RWPE2 (cell line): ENCODE data around the gene OSBPL10.

Experiments used
- ATAC-seq: fragments of 200-7000 bp; cut with Tn5 transposase; 3 replicates; pipeline ENCODE4 v1.9.1; 2021; ENCODE audit warnings: low read depth
- DNase-seq: peaks from one replicate; pipeline ENCODE4 v3.0.0-alpha.2; 2020; ENCODE audit warnings: low spot score
- H3K27ac ChIP-seq: fragments of 450-650 bp; 2 replicates; pipeline ENCODE4 v1.5.1; 2017; ENCODE audit warnings: mild to moderate bottlenecking; ENCODE audit not compliant: poor library complexity, severe bottlenecking
- H3K27me3 ChIP-seq: fragments of 250-450 bp; sonication (Bioruptor Pico); 2 replicates; pipeline ENCODE4 v1.5.1; 2021; ENCODE audit warnings: mild to moderate bottlenecking, moderate library complexity; ENCODE audit not compliant: insufficient read depth, poor library complexity, severe bottlenecking
- H3K36me3 ChIP-seq: fragments of 250-450 bp; sonication (Bioruptor Pico); 2 replicates; pipeline ENCODE4 v1.5.1; 2020; ENCODE audit warnings: low read depth, mild to moderate bottlenecking, moderate library complexity
- H3K4me1 ChIP-seq: fragments of 250-450 bp; sonication (Bioruptor Pico); 2 replicates; pipeline ENCODE4 v1.5.1; 2021; ENCODE audit warnings: mild to moderate bottlenecking, moderate library complexity; ENCODE audit not compliant: insufficient read depth, poor library complexity, severe bottlenecking
- H3K4me3 ChIP-seq: fragments of 250-450 bp; sonication (Bioruptor Pico); 2 replicates; pipeline ENCODE4 v1.5.1; 2021; ENCODE audit warnings: mild to moderate bottlenecking, moderate library complexity; ENCODE audit not compliant: severe bottlenecking
- H3K9me3 ChIP-seq: fragments of 250-450 bp; sonication (Bioruptor Pico); 2 replicates; pipeline ENCODE4 v1.5.1; 2021; ENCODE audit warnings: mild to moderate bottlenecking, moderate library complexity; ENCODE audit not compliant: severe bottlenecking
- CTCF ChIP-seq: fragments of 450-650 bp; IDR thresholded peaks from one replicate; pipeline ENCODE4 v1.5.1; 2017; ENCODE audit warnings: mild to moderate bottlenecking, moderate library complexity; ENCODE audit not compliant: poor library complexity, severe bottlenecking

Gene OSBPL10

GRCh38 chr3:31725568-31725967 is 255.5 kb downstream of the OSBPL10 start:
- H3K9me3 ChIP-seq, result no peaks in the 10 kb centered on the region
- H3K27me3 ChIP-seq, result no peaks in the 10 kb centered on the region
- peaks cover 5% of the 10 kb centered on the region for H3K4me1 ChIP-seq
- ATAC-seq (no peak), DNase-seq (no peak)
- no peak for TF ChIP-seq CTCF
- H3K4me3 ChIP-seq, result no peak overlapping the region
- H3K27ac ChIP-seq, result no peak overlapping the region
- H3K36me3 ChIP-seq, result peaks cover 8% of the 10 kb centered on the region

GRCh38 chr3:31724651-31725050 is 256.4 kb downstream of the OSBPL10 start:
- ATAC-seq, result peak; percentile 34; the same call in 2 of the 3 replicates
- Histone ChIP-seq H3K4me3 (no peak overlapping the region), H3K27ac (no peak overlapping the region), H3K36me3 (peaks cover 8% of the 10 kb centered on the region; the same call in 1 of the 2 replicates), H3K9me3 (no peaks in the 10 kb centered on the region), H3K27me3 (no peaks in the 10 kb centered on the region), H3K4me1 (peaks cover 5% of the 10 kb centered on the region)
- DNase-seq, result no peak
- peak; percentile 21 for TF ChIP-seq CTCF

GRCh38 chr3:31724116-31724515 is 256.9 kb downstream of the OSBPL10 start:
- peaks cover 8% of the 10 kb centered on the region; the same call in 1 of the 2 replicates for H3K36me3 ChIP-seq
- H3K27ac ChIP-seq, result no peak overlapping the region
- no peak overlapping the region for H3K4me3 ChIP-seq
- no peaks in the 10 kb centered on the region for H3K9me3 ChIP-seq
- H3K4me1 ChIP-seq, result peaks cover 5% of the 10 kb centered on the region
- no peak for TF ChIP-seq CTCF
- DNase-seq, result no peak
- H3K27me3 ChIP-seq, result no peaks in the 10 kb centered on the region
- no peak for ATAC-seq

GRCh38 chr3:31723701-31724100 is 257.4 kb downstream of the OSBPL10 start:
- Histone ChIP-seq H3K27me3 (no peaks in the 10 kb centered on the region), H3K4me1 (peaks cover 5% of the 10 kb centered on the region), H3K27ac (no peak overlapping the region), H3K9me3 (no peaks in the 10 kb centered on the region), H3K4me3 (no peak overlapping the region), H3K36me3 (peaks cover 8% of the 10 kb centered on the region; the same call in 1 of the 2 replicates)
- DNase-seq (no peak), ATAC-seq (no peak)
- TF ChIP-seq CTCF, result no peak

GRCh38 chr3:31721676-31722075 is 259.4 kb downstream of the OSBPL10 start:
- ATAC-seq (no peak), DNase-seq (no peak)
- H3K9me3 ChIP-seq, result no peaks in the 10 kb centered on the region
- no peak for TF ChIP-seq CTCF
- H3K36me3 ChIP-seq, result no peaks in the 10 kb centered on the region; the same call in 1 of the 2 replicates
- H3K4me3 ChIP-seq, result no peak overlapping the region
- no peaks in the 10 kb centered on the region for H3K27me3 ChIP-seq
- H3K4me1 ChIP-seq, result peaks cover 7% of the 10 kb centered on the region
- no peak overlapping the region for H3K27ac ChIP-seq
